HG03039 (cell line): ENCODE results near the gene TNPO3.
"Not testable (repeated sequence)": the region's sequence is repeated elsewhere in the genome, so short reads cannot be mapped to it uniquely, and the experiment has no call there.

ENCODE experiments used
- ATAC-seq: cut with Tn5 transposase; IDR thresholded peaks from one replicate; pipeline ENCODE4 v1.9.1; 2021; ENCODE audit warnings: mild to moderate bottlenecking, moderate library complexity; ENCODE audit not compliant: unreplicated experiment

TNPO3 gene

DNA sequence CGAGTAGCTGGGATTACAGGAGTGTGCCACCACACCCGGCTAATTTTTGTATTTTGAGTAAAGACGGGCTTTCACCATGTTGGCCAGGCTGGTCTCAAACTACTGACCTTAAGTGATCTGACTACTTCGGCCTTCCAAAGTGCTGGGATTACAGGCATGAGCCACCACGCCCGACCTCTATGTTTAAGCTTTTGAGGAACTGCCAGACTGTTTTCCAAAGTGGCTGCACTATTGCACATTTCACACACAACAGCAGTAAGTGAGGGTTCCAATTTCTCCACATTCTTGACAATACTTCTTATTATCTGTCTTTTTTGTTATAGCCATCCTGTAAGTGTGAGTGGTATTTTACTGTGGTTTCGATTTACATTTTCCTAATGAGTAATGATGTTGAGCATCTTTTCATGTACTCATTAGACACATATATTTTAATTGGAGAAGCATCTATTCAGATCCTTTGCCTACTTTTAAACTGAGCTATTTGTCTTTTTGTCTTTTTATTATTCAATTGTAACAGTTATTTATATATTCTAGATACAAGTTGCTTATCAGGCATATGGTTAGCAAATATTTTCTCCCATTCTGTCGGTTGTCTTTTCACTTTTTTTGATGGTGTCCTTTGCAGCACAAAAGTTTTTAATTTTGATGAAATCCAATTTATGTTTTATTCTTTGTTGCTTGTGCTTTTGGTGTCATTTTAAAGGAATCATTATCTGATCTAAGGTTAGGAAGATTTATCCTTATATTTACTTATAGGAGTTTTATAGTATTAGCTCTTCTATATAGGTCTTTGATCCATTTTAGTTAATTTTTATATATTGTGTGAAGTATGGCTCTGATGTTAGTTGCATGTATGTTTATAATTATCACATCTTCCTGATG lies 130.0 kb downstream of the TNPO3 start:
- ATAC-seq: no peak

DNA sequence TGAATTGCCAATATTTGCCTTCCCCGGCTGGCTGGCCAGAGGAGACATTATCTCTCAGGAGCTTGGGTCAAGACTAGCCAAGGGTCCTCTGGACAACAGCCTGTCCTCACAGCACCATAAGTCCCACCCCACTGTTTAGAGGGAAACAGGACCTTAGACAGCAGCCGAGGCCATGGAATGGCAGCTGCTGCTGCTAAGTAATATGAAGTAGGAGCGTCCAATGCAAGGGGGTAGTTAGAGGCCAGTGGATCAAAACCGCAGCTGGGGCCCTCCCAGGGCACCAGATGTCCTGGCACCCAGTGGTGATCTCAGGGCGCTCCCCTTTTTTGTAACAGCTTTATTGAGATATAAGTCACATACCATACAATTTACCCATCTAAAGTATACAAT lies 131.5 kb downstream of the TNPO3 start:
- no peak for ATAC-seq

DNA sequence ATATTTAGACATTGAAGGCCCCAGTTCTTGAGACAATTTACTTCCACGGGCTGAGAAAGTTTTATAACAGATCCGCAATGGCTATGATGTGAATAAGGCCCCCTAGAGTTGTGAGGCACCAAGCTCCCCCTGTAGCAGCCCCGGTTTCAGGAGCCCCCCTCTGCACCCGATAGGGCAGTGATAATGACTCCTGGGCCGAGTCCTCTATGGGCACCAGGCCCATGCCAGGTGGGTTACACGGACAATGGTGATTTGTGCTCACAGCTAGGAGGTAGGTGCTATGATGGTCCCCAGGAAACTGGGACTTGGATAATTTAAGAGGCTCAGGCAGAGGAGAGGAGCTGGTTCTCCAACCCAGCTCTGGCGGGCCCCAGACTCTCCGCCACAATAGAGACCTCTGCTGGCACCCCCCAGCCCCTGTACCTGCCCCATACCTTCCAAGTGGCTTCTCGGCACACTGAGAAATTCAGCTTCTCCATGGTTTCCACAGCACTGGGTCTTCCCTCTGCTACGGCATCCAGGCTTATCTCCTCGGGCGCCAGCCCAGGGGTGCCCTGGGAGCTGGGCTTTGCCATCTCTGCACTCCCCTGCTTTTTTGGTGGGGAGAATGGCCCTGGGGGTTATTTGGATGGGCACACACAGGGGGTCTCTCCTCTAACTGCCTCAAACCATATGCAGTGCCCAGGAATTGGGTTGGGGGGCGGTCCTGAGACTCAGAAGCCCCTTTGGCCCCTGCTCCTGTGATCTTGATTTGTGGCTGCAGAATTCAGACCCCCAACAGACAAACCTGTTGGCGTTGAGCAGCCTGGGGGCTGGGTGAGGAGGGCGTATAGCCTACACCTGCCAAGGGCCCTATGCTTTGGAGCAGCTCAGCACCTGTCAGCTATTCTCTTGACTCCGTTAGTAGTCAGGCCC lies 132.2 kb downstream of the TNPO3 start:
- ATAC-seq: no peak

DNA sequence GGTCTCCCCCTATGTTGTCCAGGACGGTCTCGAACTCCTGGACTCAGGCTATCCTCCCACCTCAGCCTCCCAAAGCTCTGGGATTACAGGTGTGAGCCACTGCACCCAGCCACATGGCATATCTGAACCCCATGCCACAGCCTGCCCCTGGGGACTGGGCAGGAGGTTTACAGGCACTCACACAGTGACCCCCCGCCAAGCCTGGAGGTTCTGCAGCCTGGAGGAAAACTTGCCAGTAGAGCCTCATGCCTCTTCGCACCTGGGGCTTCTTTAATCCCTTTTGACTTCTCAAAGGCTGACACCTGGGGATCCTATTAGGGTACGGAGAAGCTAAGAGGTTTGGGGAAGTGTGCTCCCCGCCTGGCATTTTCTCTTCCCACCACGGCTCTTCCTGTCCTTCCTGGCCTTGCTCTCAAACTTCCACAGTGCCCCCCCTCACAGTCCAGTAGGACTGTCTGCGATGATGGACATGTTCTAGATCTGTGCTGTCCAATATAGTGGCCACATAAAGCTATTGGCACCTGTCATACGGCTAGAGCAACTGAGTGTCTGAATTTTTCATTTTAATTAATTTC lies 133.0 kb downstream of the TNPO3 start:
- no peak for ATAC-seq

DNA sequence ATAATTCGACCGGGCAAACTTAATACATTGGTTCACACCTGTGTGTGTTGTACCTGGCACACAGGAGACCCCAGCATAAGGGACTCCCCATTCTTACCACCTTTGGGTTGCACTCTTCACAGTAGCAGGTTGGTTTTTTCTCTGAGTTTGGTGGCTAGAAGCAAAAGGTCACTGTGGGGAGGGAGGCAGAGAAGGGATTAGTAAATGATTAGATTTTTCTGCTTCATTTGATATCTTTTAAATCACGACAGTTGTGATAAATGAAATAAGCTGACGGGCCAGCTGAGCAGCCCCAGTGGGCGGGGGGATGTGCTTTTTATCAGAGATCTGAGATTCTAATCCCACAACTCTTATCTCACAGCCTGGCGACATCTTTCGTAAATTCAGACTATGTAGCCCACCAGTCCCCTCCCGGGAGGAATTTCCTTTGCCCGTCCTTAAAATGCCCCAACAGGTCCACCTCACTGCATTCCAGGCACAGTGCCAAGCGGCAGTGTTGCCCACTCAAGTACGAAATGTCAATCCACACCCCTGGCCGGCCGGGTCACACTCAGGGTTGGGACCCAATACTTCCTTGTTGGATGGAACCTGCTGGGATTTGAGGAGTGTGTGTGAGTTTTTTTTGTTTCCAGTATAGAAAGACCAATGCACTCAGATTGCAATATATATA lies 133.9 kb downstream of the TNPO3 start:
- ATAC-seq: no peak

DNA sequence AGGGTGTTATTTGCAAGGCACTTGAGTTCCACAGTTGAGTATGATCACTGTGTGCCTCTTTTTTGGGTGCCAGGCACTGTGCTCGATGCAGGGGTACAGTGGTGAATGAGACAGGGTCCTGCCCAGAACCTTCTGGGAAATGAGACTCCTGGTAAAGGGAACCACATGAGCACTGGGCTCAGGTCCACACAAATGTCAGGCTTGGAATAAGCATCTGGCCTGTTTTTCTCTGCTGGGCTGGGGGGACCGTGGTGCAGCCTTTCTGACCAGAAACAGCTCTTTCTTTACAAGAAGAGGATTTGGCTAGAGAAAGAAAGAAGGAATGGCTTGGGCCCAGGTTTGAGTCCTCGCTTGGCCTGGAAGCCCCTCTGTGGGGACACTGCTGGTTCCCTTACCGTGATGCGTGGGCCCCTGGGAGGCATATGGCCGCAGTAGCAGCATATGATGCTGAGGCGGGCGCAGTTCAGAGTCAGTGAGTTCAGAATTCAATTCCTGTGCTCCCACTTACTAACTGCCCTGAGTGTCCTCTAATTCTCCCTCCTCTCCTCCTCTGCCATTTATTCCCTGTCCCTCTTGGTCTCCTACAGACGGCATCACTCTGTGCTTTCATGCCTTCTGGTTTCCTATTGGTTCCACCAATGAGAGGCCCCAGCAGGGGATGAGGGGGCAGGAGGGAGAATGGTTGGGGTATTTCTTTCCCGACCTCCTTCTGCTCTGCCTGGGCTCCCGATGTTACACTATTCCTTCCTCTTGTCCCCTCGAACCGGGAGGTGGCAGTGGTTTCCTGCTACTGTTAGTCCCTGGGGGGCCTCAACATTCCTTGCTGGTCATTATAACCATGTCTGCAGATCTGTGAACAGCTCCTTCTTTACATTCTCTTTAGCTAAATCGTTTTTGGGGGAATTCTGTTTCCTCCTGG lies 134.8 kb downstream of the TNPO3 start:
- ATAC-seq: no peak

DNA sequence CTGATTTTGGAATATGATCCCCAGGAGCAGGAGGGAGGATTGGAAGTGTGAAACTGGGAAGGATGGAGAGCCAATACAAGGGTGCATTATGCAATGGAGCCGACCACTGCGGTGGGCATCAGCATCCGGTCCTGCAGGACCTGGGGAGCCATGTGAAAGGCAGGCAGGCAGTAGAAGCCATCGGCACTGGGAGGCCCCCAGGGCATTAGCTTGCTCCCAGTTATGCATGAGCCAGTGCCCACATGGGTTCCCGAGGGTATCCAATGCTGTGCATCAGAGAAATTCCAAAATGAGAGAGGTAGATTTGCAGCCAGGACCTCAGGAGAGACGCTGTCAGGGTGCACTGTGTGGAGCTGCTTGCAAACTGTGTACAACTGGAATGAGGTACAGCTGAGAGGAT lies 135.7 kb downstream of the TNPO3 start:
- ATAC-seq: no peak

DNA sequence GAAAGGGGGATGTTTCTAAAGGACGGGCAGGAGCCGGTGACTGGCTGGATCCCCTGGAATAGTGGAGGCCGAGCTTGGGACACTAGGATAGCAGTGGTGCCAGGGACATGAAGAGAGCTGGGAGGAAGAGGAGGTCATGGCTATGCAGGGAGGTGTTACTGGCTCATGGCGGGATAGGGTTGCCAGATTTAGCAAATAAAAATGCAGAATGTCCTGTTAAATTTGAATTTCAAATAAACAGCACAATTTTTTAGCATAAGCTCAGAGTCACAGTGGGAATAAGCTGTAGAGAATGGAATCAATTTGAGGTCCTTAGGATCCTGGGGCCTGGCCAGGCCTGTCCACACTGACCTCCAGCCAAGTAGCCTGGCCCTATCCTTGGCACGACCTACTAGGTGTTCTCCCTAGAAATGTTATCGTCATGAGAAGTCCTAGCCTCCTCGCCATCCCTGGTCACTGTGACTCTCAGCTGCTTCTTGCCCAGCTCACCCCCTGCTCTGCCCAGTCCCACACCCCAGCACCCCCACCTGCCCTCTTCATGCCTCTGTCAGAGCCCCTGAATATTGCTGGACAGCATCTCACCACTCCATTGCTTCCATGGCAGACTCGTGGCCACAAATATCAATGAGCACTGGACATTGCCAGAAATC lies 136.8 kb downstream of the TNPO3 start:
- no peak for ATAC-seq

DNA sequence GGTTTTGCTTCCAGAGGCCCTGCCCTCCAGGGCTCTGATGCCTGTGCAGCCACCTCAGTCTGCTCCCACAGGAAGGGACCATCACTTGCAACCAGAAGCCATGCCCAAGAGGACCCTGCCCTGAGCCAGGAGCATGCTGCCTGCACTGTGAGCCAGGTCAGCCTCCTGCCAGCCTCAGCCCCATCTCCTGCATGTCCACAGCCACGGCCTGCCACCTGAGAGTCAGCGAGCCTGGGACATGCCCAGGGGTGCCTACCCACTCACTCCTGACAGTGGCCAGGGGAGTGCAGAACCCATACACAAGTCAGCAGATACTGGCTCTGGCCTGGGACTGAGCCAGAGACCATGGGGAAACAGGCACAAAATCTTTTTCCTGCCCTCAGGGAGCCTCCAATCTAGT lies 137.8 kb downstream of the TNPO3 start:
- no peak for ATAC-seq

DNA sequence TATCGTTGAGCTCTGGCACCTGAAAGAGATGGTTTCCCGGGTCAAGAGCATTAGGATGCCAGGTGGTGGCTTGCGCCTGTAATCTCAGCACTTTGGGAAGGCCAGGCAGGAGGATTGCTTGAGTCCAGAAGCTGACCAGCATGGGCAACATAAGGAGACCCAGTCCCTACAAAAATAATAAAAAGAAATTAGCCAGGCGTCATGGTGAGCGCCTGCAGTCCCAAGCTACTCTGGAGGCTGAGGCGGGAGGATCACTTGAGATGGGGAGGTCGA lies 138.3 kb downstream of the TNPO3 start:
- ATAC-seq: no peak

DNA sequence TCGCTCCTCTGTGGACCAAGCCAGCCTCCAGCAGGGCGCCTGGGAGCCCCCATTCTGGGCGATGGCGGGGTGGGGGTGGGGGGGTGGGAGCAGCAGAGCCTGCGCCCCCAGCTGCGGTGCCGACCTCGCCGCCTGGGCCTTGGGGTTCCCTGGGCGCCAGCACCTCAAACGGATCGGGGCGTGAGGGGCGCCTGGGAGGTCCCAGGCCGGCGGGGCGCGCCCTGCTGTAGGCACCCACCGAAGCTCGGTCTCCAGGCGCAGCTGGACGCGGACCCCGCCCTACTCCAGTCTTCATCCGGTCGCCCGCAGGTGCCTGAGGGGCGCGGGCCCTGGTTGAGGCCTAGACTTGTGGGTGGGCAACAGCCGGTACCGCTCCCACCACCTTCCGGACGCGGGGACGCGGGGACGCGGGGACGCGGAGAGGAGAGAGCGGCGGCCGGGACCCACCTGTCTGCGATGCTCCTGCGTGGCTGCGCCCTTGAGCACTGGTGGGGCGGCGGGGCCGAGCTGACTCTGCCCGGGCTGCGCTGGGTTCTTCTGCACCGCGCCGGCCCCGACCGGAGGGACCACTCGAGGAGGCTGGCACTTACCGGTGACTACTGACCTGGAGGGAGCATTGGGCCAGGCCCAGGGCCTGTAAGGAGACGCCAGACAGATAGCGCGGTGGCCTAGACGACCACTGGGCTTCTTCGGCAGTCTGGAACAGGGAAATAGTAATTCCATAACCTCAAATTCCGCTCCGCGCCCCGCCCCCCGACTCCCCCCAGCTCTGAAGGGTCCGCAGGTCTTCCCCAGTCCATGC lies 138.9 kb downstream of the TNPO3 start:
- ATAC-seq: no peak

DNA sequence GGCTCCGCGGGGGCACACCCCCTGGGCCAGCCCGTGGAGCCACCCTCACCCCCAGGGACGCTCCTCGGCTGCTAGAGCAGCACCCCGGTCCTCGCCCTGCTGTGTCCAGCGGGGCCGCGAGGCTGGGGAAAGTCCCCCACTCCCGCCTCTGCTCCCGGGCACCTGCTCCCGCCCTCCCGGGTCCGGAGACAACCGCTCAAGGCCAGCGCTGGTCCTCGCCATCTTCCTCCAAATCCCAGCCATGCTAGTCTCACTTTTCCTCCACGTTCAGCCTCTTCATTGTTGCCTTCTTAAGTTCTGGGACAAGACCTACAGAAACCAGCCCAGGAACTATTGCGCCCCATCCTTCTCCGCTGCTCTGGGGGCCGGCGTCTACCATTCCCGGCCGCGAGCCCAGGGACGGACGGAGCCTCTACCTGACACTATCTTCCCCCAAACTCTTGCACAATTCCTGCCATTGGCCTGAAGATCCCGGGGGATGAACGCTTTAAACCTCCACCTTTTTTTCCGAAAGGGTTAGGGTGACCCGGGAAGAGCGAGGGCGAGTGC lies 139.6 kb downstream of the TNPO3 start:
- ATAC-seq: no peak

DNA sequence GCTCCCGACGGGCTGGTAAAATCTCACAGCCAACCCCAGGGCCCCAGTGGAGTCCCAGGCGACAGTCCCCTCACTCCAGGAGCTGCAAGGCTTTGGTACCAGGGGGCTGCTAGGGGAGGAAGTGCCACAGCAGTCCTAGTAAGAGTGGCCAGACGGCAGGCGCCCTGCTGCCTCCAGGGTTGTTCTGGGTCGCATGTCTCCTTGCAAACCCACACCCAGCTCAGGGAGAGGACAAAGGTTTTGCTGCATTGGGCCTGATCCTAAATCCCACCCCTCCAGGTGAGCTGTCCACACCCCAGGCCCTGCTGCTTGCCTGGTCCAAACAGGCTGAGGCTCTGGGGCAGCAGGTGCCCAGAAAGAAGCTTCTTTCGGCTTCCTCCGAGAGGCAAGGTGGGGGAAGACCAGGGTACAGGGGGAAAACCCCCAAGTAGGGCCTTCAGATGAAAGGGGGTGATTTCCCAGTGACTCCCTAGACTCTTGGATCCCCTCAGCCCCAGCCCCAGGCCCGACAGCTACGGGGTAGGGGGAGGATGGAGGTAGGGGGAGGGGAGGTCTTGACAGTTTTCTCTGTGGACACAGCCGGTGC lies 140.3 kb downstream of the TNPO3 start:
- no peak for ATAC-seq

DNA sequence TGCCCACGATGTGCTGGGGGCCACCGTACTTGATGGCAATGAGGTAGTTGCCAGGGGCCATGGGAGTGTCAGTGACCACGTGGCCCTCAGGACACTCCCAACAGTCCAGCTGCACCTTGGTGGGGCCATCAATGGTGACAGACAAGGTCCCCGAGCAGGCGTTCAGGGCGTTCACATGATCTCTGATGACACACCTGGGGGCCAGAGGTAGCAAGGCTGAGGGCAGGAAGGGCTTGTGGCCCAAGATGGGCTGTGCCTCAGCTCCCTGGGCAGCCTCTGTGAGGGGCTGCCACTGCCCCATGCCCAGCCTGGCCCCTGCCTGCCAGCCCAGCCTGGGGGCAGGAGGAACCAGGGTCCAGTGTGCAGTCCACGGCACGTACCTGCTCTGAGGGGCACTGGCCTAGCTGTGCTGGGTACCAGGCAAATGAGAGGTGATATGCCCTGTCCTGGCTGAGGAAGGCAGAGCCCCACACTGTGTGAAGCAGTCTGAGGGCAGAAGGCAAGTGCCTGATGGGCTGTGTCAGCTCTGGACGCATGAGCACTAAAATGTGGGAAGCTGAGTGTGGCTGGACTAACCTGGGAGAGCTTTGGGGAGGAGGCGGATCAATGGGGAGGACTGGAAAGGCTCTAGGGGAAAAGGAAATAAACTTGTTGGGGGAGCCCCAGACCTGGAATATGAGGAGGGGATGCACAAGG lies 140.9 kb downstream of the TNPO3 start:
- no peak for ATAC-seq

DNA sequence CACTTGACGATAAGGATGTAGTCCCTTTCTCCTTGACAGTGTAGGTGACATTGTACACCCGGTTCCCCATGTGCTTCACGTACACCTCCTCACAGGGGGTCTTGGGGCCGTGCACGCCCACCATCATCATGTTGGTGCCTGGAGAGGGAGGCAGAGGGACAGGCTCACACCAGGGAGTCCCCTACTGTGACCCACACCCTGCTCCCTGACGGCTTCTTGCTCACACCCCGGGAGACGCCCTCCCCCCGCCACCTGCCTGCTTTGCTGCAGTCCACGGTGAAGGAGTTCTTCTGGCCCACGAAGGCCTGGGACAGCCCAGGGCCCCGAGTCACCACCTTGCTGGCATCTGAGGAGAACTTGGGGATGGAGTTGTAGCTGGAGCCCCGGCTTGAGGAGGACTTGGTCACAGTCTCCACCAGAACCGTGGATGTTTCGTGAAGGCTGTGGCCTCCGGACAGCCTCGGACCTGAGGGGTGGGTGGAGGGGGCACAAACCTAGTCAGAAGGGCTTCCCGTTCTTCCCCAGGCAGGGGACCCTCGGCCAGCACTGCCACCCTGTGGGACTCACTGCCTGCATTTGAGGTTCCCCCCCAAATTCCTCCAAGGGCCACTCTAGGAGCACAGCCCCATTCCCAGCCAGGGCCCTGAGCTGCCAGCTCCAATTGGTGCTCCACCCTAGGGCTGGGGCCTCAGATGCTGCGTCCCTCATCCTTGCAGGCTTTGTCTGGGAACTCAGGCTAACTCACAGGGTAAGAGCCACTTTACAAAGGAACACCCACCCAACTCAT lies 142.0 kb downstream of the TNPO3 start:
- ATAC-seq: not testable (repeated sequence)

DNA sequence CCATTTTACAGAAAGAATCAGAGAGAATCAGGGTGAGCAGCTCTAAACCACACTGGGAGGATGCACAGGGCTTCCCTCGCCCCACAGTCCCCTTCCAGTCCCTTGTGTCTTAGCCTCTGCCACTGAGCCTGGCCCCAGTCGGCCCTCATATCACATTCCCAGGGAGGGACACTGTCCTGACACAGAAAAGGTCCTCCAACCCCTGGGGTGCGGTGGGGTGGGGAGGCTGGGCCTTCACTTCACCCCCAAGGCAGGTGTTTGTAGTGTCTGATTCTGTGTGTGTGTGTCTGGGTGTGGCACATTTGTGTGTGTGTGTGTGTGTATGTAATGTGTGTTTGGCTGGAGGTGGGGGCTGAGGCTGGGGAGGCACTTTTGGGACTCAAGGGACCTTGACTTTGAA lies 142.6 kb downstream of the TNPO3 start:
- no peak for ATAC-seq
